Measurements from ENCODE around the gene GPR61. TPM values are rescaled to one million over a fixed set of nuclear protein-coding genes. Genes with fewer than 3 reads are reported as not detected.

GPR61 gene
- total and polyA plus RNA-seq, 3 donors from 2014 or later: 0.91 to 4.1 (median 2.5) TPM

DNA sequence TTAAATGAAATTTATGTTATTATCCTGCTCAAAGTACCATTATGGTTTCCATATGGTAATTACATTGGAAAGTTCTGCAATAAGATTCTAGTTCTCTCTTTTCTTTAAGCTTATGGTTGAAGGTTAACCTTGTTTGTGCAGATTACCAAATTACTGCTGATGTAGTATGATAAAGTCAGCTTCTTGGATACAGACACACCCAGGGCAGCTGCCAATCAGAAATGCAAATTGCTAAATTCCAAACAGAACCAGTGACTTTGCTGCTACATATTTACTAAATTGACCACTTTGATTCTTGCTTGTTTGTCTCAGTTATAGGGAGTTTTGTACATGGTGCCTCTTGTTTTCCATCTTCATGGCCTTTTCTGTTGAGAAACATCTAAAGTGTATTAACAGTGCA is 53.2 kb downstream of the GPR61 start:
- intact Hi-C loops (cut with DNase I; ENCODE audit: low total_unique reads): no loop called here
- TF ChIP-seq, protein P1, sequence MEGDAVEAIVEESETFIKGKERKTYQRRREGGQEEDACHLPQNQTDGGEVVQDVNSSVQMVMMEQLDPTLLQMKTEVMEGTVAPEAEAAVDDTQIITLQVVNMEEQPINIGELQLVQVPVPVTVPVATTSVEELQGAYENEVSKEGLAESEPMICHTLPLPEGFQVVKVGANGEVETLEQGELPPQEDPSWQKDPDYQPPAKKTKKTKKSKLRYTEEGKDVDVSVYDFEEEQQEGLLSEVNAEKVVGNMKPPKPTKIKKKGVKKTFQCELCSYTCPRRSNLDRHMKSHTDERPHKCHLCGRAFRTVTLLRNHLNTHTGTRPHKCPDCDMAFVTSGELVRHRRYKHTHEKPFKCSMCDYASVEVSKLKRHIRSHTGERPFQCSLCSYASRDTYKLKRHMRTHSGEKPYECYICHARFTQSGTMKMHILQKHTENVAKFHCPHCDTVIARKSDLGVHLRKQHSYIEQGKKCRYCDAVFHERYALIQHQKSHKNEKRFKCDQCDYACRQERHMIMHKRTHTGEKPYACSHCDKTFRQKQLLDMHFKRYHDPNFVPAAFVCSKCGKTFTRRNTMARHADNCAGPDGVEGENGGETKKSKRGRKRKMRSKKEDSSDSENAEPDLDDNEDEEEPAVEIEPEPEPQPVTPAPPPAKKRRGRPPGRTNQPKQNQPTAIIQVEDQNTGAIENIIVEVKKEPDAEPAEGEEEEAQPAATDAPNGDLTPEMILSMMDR (IDR thresholded peaks at IDR 0.05): no peak
- no peak for TF ChIP-seq POLR2A (IDR thresholded peaks at IDR 0.05)
- H3K27ac ChIP-seq: no peak overlapping the region
- H3K9me3 ChIP-seq: no peaks in the 10 kb centered on the region
- no peak overlapping the region for H3K4me3 ChIP-seq
- no peaks in the 10 kb centered on the region for H3K27me3 ChIP-seq
- no peak for DNase-seq
- H3K4me1 ChIP-seq: no peaks in the 10 kb centered on the region
- H3K36me3 ChIP-seq (ENCODE audit: low read depth, missing control alignments): no peaks in the 10 kb centered on the region

DNA sequence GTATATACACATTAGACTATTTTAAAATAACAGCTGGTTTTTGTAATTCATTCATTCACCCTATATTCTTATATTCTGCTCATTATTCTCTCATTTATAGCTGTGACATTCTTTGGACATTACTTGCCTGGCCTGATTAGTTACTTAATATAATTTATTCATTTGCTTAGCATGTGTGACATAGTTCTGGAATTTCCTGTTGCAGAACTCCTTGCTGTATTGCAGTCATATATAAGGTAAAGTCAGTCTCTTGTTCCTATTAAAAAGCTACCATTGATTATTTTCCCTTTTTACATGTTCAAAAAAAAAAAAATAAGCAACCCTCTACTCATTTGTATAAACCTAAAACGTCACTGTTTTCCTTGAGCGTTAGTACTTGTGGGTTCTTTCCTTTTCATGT is 55.9 kb downstream of the GPR61 start:
- no peaks in the 10 kb centered on the region for H3K27me3 ChIP-seq
- H3K4me1 ChIP-seq: no peaks in the 10 kb centered on the region
- H3K4me3 ChIP-seq: no peak overlapping the region
- intact Hi-C loops (cut with DNase I; ENCODE audit: low total_unique reads): no loop called here
- no peaks in the 10 kb centered on the region for H3K36me3 ChIP-seq (ENCODE audit: low read depth, missing control alignments)
- DNase-seq: no peak
- no peak for TF ChIP-seq POLR2A (IDR thresholded peaks at IDR 0.05)
- TF ChIP-seq, protein P1 (IDR thresholded peaks at IDR 0.05): no peak
- H3K9me3 ChIP-seq: no peaks in the 10 kb centered on the region
- WGBS, 2 donors: 87 to 94% methylated on average over 2 of the region's 2 CpGs
- H3K27ac ChIP-seq: no peak overlapping the region

Small RNA genes within 50 kb of the gene (small RNA-seq; reads per million reads assigned to genes)
- 0 reads per million in 2 donors for gene RNU6V

Other genes starting within 250 kb of the GPR61 start
- under 1 TPM in 1 of 2 donors, not detected in 1; 0.99 TPM for gene MYBPHL, start 232.9 kb upstream of the GPR61 start, total RNA-seq
- 1.5 TPM for gene MYBPHL, start 232.9 kb upstream of the GPR61 start, polyA plus RNA-seq (ENCODE audit: insufficient read depth, low read depth, low replicate concordance)
- gene SORT1, start 142.0 kb upstream of the GPR61 start, total RNA-seq: 100 to 1,000 TPM; 174 to 212 TPM
- gene SORT1, start 142.0 kb upstream of the GPR61 start, polyA plus RNA-seq (ENCODE audit: insufficient read depth, low read depth, low replicate concordance): 110 TPM
- 10 to 100 TPM; 30.9 to 56.9 TPM for gene PSMA5, start 113.4 kb upstream of the GPR61 start, total RNA-seq
- gene PSMA5, start 113.4 kb upstream of the GPR61 start, polyA plus RNA-seq (ENCODE audit: insufficient read depth, low read depth, low replicate concordance): 72.0 TPM
- 10 to 100 TPM; 46.1 to 67.5 TPM for gene SYPL2, start 73.3 kb upstream of the GPR61 start, total RNA-seq
- 29.7 TPM for gene SYPL2, start 73.3 kb upstream of the GPR61 start, polyA plus RNA-seq (ENCODE audit: insufficient read depth, low read depth, low replicate concordance)
- 10 to 100 TPM; 40.9 to 55.2 TPM for gene ATXN7L2, start 56.0 kb upstream of the GPR61 start, total RNA-seq
- gene ATXN7L2, start 56.0 kb upstream of the GPR61 start, polyA plus RNA-seq (ENCODE audit: insufficient read depth, low read depth, low replicate concordance): 28.7 TPM
- gene CYB561D1, start 45.8 kb upstream of the GPR61 start, total RNA-seq: 10 to 100 TPM in 1 of 2 donors, 1 to 10 TPM in 1; 8.0 to 11.5 TPM
- gene CYB561D1, start 45.8 kb upstream of the GPR61 start, polyA plus RNA-seq (ENCODE audit: insufficient read depth, low read depth, low replicate concordance): 8.0 TPM
- 1 to 10 TPM; 5.1 to 6.0 TPM for gene AMIGO1, start 30.1 kb upstream of the GPR61 start, total RNA-seq
- 6.7 TPM for gene AMIGO1, start 30.1 kb upstream of the GPR61 start, polyA plus RNA-seq (ENCODE audit: insufficient read depth, low read depth, low replicate concordance)
- 1 to 10 TPM; 5.8 to 5.9 TPM for gene GNAI3, start 8.7 kb downstream of the GPR61 start, total RNA-seq
- 5.7 TPM for gene GNAI3, start 8.7 kb downstream of the GPR61 start, polyA plus RNA-seq (ENCODE audit: insufficient read depth, low read depth, low replicate concordance)
- gene GNAT2, start 79.7 kb downstream of the GPR61 start, total RNA-seq: 1 to 10 TPM; 2.8 to 3.0 TPM
- 4.1 TPM for gene GNAT2, start 79.7 kb downstream of the GPR61 start, polyA plus RNA-seq (ENCODE audit: insufficient read depth, low read depth, low replicate concordance)
- 10 to 100 TPM; 54.4 to 54.5 TPM for gene AMPD2, start 80.0 kb downstream of the GPR61 start, total RNA-seq
- 35.0 TPM for gene AMPD2, start 80.0 kb downstream of the GPR61 start, polyA plus RNA-seq (ENCODE audit: insufficient read depth, low read depth, low replicate concordance)
- 10 to 100 TPM; 58.6 to 61.8 TPM for gene GSTM4, start 116.2 kb downstream of the GPR61 start, total RNA-seq
- gene GSTM4, start 116.2 kb downstream of the GPR61 start, polyA plus RNA-seq (ENCODE audit: insufficient read depth, low read depth, low replicate concordance): 42.0 TPM
- gene GSTM2, start 128.2 kb downstream of the GPR61 start, total RNA-seq: 100 to 1,000 TPM in 1 of 2 donors, 10 to 100 TPM in 1; 83.2 to 131 TPM
- gene GSTM2, start 128.2 kb downstream of the GPR61 start, polyA plus RNA-seq (ENCODE audit: insufficient read depth, low read depth, low replicate concordance): 68.0 TPM
- not detected for gene GSTM1, start 147.9 kb downstream of the GPR61 start, total RNA-seq
- gene GSTM1, start 147.9 kb downstream of the GPR61 start, polyA plus RNA-seq (ENCODE audit: insufficient read depth, low read depth, low replicate concordance): not detected
- gene GSTM5, start 172.4 kb downstream of the GPR61 start, total RNA-seq: 1 to 10 TPM; 5.5 to 6.5 TPM
- 10.6 TPM for gene GSTM5, start 172.4 kb downstream of the GPR61 start, polyA plus RNA-seq (ENCODE audit: insufficient read depth, low read depth, low replicate concordance)
- gene GSTM3, start 201.2 kb downstream of the GPR61 start, total RNA-seq: 100 to 1,000 TPM; 748 to 769 TPM
- gene GSTM3, start 201.2 kb downstream of the GPR61 start, polyA plus RNA-seq (ENCODE audit: insufficient read depth, low read depth, low replicate concordance): 1,464 TPM
- 1 to 10 TPM; 3.3 to 7.2 TPM for gene EPS8L3, start 224.1 kb downstream of the GPR61 start, total RNA-seq
- gene EPS8L3, start 224.1 kb downstream of the GPR61 start, polyA plus RNA-seq (ENCODE audit: insufficient read depth, low read depth, low replicate concordance): 7.7 TPM